Effector memory CD4-positive, alpha-beta T cell (primary cell): ENCODE data around the gene C8B.

Experiments
- DNase-seq, 3 donors: peaks; one replicate each; pipeline ENCODE4 v3.0.0-alpha.2; 2020
- H3K27ac ChIP-seq: 2 replicates; pipeline ENCODE4 v1.7.0; 2013; ENCODE audit warnings: mild to moderate bottlenecking, low read length, moderate library complexity; ENCODE audit not compliant: insufficient read depth, poor library complexity, severe bottlenecking
- H3K27me3 ChIP-seq: replicated peaks from 2 replicates; pipeline ENCODE4 v1.7.0; 2013; ENCODE audit warnings: mild to moderate bottlenecking, low read length; ENCODE audit not compliant: insufficient read depth, control insufficient read depth, poor library complexity, severe bottlenecking
- H3K36me3 ChIP-seq: 2 replicates; pipeline ENCODE4 v1.7.0; 2013; ENCODE audit warnings: mild to moderate bottlenecking, low read length, moderate library complexity; ENCODE audit not compliant: control insufficient read depth, insufficient read depth
- H3K4me1 ChIP-seq: 2 replicates; pipeline ENCODE4 v1.7.0; 2013; ENCODE audit warnings: low read length, mild to moderate bottlenecking; ENCODE audit not compliant: control insufficient read depth, insufficient read depth, poor library complexity, severe bottlenecking
- H3K4me3 ChIP-seq: 2 replicates; pipeline ENCODE4 v1.7.0; 2013; ENCODE audit warnings: low read length, low read depth, mild to moderate bottlenecking; ENCODE audit not compliant: insufficient read depth, poor library complexity, severe bottlenecking
- H3K9me3 ChIP-seq: 2 replicates; pipeline ENCODE4 v1.7.0; 2013; ENCODE audit warnings: mild to moderate bottlenecking, low read length, moderate library complexity; ENCODE audit not compliant: control insufficient read depth
- total RNA-seq, 3 donors: gene quantifications; one replicate each; lab custom pipeline; 2026; lab: John Stamatoyannopoulos, UW

The C8B gene
- 0 to 0.17 (median 0) reads per million in 3 donors for total RNA-seq

DNA sequence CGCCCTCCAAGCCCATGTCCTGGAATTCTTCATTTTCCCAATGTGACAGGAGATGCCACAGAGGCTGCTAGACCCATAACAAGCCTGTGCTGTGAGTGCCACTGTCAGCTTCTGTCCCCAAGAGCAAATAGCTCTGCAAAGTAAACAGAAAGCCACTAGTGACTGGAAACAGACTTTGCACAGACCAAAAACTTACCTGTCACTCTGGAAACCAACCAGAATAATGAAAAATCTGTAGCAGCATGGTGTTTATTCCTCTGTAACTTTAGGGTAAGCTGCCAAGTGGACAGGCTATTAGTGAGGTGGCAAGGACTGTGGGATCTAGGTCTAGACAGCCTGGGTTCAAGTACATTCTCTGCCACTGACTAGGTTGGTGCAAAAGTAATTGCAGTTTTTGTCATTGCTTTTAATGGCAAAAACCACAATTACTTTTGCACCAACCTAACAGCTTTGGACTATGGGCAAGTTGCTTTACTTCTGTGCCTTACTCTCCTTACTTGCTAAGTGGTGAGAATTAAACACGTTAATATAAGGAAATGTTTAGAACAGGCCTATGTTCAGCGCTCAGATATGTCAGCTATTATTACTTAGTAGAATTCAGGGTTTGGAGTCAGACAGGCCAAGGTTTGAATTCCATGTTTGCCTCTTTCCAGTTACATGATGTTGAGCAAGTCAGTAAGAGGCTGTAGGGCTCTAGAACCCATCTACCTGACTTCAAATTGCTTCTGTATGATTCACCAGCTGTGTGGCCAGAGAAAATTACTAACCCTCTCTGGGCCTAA lies at the start of gene C8B:
TSS of gene C8B (minus strand) at position 100 of the 782 bp plus-strand sequence. CDS start at position 33, 67 bp downstream.
- Histone ChIP-seq H3K4me3 (no peak within 1 kb of the TSS), H3K4me1 (no peaks in the 10 kb centered on the region), H3K27ac (no peak within 1 kb of the TSS), H3K36me3 (no peaks in the 10 kb centered on the region), H3K9me3 (no peaks in the 10 kb centered on the region), H3K27me3 (no peaks in the 10 kb centered on the region)
- no peak for DNase-seq

DNA sequence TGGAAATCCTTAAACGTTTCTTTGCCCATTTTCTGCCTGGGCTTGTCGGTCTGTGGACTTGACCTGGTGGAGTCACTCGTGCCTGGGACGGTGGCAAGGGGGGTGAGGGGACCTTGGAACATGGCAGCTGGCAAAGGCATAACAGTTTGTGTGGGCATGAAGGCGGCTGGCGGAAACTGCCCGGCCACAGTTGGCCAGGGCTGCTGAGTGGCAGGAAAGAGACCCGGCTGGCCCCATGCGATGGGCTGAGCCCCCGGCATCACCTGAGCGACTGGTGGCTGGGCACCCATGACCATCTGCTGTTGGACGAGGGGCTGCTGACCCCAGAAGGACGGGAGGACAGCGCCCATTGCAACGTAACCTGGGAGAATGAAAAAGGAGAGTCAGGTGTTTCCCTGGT lies 49.3 kb upstream of the C8B start:
- Histone ChIP-seq H3K9me3 (no peaks in the 10 kb centered on the region), H3K36me3 (no peaks in the 10 kb centered on the region), H3K4me3 (no peak overlapping the region), H3K27ac (no peak overlapping the region), H3K27me3 (no peaks in the 10 kb centered on the region), H3K4me1 (no peaks in the 10 kb centered on the region)
- no peak for DNase-seq

DNA sequence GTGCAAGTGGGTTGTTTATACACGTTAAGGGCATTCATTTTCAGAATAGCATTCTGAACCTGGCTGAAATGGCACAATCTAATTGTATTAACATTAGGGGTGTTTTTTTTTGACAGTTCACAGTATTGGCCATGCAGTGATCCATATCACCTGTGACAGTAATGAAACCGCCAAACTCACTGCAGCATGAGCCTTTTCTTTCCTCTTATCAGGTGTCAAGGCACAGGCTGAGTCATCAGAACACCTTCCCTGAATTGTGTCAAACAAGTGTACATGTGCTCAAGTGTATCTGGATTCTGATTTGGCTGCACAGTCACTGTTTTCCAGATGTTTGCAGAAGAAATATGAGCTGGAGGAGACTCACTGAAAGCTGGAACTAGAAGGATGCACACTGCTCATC lies 47.7 kb upstream of the C8B start:
- H3K4me1 ChIP-seq, result no peaks in the 10 kb centered on the region
- no peak for DNase-seq
- no peak overlapping the region for H3K4me3 ChIP-seq
- no peaks in the 10 kb centered on the region for H3K9me3 ChIP-seq
- H3K27me3 ChIP-seq, result no peaks in the 10 kb centered on the region
- no peak overlapping the region for H3K27ac ChIP-seq
- no peaks in the 10 kb centered on the region for H3K36me3 ChIP-seq

DNA sequence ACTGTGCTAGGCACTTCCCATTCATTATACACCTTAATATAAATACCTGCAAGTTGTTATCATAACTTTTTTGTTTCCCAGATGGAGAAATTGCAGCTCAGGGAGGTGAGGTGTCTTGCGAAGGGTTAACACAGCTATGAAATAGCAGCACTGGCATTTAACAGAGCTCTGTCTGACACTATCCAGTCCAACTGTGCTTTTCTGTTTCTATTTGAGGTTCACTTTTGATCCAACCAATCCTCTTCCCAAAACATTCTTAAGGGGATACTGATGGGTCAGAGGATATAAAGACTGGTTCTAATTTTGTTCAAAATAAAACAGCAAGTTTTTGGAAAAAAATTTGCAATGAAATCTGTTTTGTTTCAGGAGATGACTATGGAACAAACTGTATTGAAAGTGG lies 46.5 kb upstream of the C8B start:
- Histone ChIP-seq H3K9me3 (no peaks in the 10 kb centered on the region), H3K4me3 (no peak overlapping the region), H3K36me3 (no peaks in the 10 kb centered on the region), H3K27me3 (no peaks in the 10 kb centered on the region), H3K27ac (no peak overlapping the region), H3K4me1 (no peaks in the 10 kb centered on the region)
- no peak for DNase-seq

DNA sequence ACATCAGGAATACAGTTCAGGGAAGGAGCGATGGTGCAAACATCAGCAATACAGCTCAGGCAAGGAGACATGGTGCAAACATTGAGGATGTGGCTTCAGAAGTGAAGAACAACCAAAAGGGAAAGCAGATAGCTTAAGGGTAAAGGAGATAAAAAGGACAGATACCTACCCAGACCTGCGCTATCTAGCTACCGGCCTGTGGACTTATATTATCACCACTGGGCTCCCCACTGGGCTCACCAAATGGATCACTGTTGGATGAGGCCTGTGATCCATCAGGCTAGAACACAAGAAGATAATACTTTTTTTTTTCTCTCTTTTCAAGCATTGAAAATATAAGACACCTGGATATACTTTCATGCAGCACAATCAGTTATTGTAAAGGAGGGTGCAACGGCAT lies 44.7 kb upstream of the C8B start:
- Histone ChIP-seq H3K4me3 (no peak overlapping the region), H3K27ac (no peak overlapping the region), H3K36me3 (no peaks in the 10 kb centered on the region), H3K27me3 (no peaks in the 10 kb centered on the region), H3K9me3 (no peaks in the 10 kb centered on the region), H3K4me1 (no peaks in the 10 kb centered on the region)
- DNase-seq, result no peak

DNA sequence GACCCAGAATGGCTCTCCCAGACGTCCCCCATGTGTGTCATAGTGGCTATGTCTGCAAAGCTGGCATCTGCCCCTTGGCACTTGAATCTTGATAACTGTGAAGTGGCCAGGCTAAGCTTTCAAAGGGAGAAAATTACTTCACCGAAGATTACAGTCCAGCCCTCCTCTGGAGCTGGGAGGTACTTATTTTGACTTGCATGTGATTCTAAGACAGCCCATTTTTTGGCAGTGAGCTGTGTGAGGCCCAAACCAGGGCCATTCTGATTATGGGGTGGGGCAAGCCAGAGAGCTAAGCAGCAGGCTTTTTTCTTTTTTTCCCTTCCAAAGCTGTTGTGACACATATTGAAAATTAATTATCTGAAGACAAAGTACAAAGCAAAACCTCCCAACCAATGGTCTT lies 42.1 kb upstream of the C8B start:
- H3K4me1 ChIP-seq, result no peaks in the 10 kb centered on the region
- H3K9me3 ChIP-seq, result no peaks in the 10 kb centered on the region
- no peak overlapping the region for H3K4me3 ChIP-seq
- DNase-seq, result no peak
- no peaks in the 10 kb centered on the region for H3K36me3 ChIP-seq
- H3K27me3 ChIP-seq, result no peaks in the 10 kb centered on the region
- no peak overlapping the region for H3K27ac ChIP-seq

DNA sequence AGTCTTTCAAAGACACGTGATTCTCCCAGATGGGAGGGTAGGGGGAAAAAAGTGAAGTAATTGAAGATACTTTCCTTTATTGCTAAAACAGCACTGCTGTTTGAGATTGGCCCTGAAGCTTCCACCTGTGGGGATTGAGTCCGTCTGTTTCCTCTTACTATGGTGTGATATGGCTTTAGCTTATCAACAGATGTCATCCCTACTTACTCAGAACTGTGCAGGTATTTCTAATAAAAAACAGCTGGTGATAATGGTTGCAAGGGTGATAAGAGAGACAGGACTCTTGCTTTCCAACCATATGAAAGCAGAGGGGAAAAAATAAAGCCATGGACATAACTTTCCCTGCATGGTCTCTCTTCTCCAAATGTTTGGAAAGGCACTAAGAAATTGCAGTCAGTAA lies 41.7 kb upstream of the C8B start:
- no peak overlapping the region for H3K27ac ChIP-seq
- H3K27me3 ChIP-seq, result no peaks in the 10 kb centered on the region
- H3K9me3 ChIP-seq, result no peaks in the 10 kb centered on the region
- H3K4me1 ChIP-seq, result no peaks in the 10 kb centered on the region
- no peak for DNase-seq
- H3K4me3 ChIP-seq, result no peak overlapping the region
- H3K36me3 ChIP-seq, result no peaks in the 10 kb centered on the region

DNA sequence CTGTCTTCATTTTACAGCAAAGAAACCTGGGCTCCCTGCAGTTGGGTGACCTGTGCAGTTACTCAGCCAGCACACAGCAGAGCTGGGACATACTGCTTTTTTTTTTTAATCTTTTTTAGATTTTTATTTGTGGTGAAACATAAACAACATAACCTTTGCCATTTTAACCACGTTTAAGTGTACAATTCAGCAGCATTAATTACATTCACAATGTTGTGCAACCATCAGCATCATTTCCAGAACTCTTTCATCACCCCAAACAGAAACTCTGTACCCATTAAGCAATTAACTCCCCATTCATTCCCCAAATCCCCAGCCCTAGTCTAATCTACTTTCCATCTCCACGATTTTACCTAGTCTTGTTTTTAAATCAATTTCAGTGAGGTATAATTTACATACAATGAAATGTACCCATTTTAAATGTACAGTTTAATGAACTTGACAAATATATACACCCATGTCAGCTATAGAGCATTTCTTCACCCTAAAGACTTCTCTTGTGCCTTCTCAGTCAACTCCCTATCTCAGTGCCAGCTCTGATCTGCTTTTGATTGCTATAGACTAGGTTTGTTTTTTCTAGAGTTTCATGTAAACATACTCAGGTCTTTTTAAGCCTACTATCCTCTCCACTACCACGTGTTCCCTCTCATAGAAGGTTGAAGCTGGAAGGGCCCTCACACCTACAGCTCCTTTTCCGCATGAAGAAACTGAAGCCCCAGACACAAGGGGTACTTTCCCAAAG lies 37.8 kb upstream of the C8B start:
- no peaks in the 10 kb centered on the region for H3K4me1 ChIP-seq
- DNase-seq, result no peak
- no peaks in the 10 kb centered on the region for H3K36me3 ChIP-seq
- no peaks in the 10 kb centered on the region for H3K9me3 ChIP-seq
- H3K27ac ChIP-seq, result no peak overlapping the region
- no peaks in the 10 kb centered on the region for H3K27me3 ChIP-seq
- H3K4me3 ChIP-seq, result no peak overlapping the region

DNA sequence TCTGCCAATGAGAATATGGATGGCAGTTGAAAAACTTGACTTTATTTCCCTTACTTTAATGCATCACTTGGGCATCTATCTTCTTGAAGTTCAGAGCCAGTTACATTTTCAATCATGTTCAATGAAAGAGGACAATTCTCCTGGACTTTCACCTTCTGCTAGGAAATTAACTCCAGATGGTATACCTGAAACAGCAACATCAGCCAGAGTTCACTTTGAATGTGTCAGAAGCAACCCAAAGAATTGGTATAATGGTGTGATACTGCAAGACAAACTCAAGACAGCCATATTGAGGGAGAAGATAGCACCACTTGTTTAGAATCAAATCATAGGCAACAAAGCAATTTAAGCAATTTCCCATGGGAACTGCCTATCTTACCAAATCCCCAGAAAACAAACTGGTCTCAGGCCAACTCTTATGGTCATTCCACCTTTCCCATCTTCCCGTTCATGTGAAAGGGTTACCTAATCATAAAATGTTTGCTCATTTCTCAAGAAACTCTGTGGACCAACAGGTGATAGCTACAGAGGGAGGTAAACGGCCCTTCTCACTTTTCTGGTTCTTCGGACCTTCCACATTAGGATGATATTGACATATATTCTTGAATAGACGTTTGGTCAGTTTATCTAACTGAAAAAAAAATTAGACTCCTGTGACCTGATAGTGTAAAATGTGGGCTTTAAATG lies 29.7 kb upstream of the C8B start:
- Histone ChIP-seq H3K27ac (no peak overlapping the region), H3K27me3 (no peaks in the 10 kb centered on the region), H3K4me1 (no peaks in the 10 kb centered on the region), H3K9me3 (no peaks in the 10 kb centered on the region), H3K36me3 (no peaks in the 10 kb centered on the region), H3K4me3 (no peak overlapping the region)
- no peak for DNase-seq

DNA sequence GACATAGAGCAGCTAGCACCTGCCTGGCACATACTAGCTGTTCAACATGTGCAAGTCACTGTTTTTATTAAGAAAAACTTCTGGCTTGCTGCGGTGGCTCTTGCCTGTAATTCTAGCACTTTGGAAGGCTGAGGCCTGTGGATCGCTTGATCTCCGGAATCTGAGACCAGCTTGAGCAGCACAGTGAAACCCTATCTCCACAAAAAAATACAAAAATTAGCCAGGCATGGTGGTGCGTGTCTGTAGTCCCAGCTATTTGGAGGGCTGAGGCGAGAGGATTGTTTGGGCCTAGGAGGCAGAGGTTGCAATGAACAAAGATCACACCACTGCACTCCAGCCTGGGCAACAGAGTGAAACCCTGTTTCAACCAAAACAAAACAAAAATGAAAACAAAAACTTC lies 27.7 kb upstream of the C8B start:
- Histone ChIP-seq H3K9me3 (no peaks in the 10 kb centered on the region), H3K4me1 (no peaks in the 10 kb centered on the region)

More for the DNA sequence above, 27.7 kb upstream of the C8B start:
- Histone ChIP-seq H3K36me3 (no peaks in the 10 kb centered on the region), H3K27ac (no peak overlapping the region), H3K27me3 (no peaks in the 10 kb centered on the region), H3K4me3 (no peak overlapping the region)
- DNase-seq, result no peak
